Ovary (tissue), 3 donors: ENCODE measurements around the gene GUCY2D.

Experiments
- CTCF ChIP-seq, 3 donors: fragments of 450-650 bp in 2 of 3; fragments of 200-600 bp in 1 of 3; IDR thresholded peaks; one replicate each; pipeline versions ENCODE4 v1.5.1 to v1.8.0; 2016 to 2022; ENCODE audit warnings: antibody characterized with exemption in 3 of 3, mild to moderate bottlenecking in 1 of 3
- POLR2A ChIP-seq: fragments of 450-650 bp; IDR thresholded peaks from one replicate; pipeline ENCODE4 v1.6.1; 2017; ENCODE audit warnings: antibody characterized with exemption, mild to moderate bottlenecking, moderate library complexity
- donor health status: DM: no; HTN: no; CAD: no.

GRCh38 chr17:8002721-8003593 lies 542 bp downstream of the GUCY2D start:
- TF ChIP-seq CTCF (IDR thresholded peaks at IDR 0.05) (no peak), POLR2A (no peak)
